ENCODE measurements around the gene CRHR1. TPM values are rescaled to one million over a fixed set of nuclear protein-coding genes. Genes with fewer than 3 reads are reported as not detected.

Gene CRHR1
- polyA plus RNA-seq, 2 of the 4 experiments (the other 2 are of a cell fraction), result 0.09 to 0.12 TPM

- ChIA-PET POLR2A (no interaction called here), CTCF (interaction anchor here (1.0 to 3.7 kb wide), 10 partner anchors 12 to 116 kb away, joined by 3 to 19 read pairs (median 6); no protein-coding TSS in a partner anchor)
- ATAC-seq, result no peak
- no peak overlapping the region for H3K4me3 ChIP-seq
- H3K4me2 ChIP-seq, result no peak overlapping the region
- TF ChIP-seq JUN (IDR thresholded peaks at IDR 0.05) (no peak), RNF2 (IDR thresholded peaks at IDR 0.05; ENCODE audit: borderline replicate concordance, low read depth) (no peak), NFE2L2 (conservative IDR thresholded peaks at IDR 0.05; ENCODE audit: low read length) (no peak), ESRRA (IDR thresholded peaks at IDR 0.05; ENCODE audit: borderline replicate concordance, low read length) (no peak)
- no peaks in the 10 kb centered on the region for H3K9me3 ChIP-seq
- no peak overlapping the region for H3K27ac ChIP-seq
- H3K4me1 ChIP-seq, result no peaks in the 10 kb centered on the region
- no peak for DNase-seq (ENCODE audit: low read depth in 1 of 2, low spot score in 1 of 2)
- 46% methylated on average over 12 of the region's 12 CpGs for whole genome bisulfite sequencing (ENCODE audit: missing lambda C conversion rate)
- FAIRE-seq, result no peak
Observed at GRCh38 chr17:45756266-45756991, 27.7 kb upstream of the CRHR1 start.

- ChIA-PET CTCF (interaction anchor here (1.1 to 2.2 kb wide), 8 partner anchors 10 to 117 kb away, joined by 3 to 10 read pairs (median 6); no protein-coding TSS in a partner anchor), POLR2A (no interaction called here)
- Histone ChIP-seq H3K4me3 (no peak overlapping the region), H3K4me1 (no peaks in the 10 kb centered on the region), H3K4me2 (no peak overlapping the region), H3K9me3 (no peaks in the 10 kb centered on the region), H3K27ac (no peak overlapping the region)
- ATAC-seq (no peak), DNase-seq (ENCODE audit: low read depth in 1 of 2, low spot score in 1 of 2) (no peak), FAIRE-seq (no peak)
- WGBS (ENCODE audit: missing lambda C conversion rate), result 59% methylated on average over 13 of the region's 13 CpGs
- TF ChIP-seq CHD4 (IDR thresholded peaks at IDR 0.05; ENCODE audit: borderline replicate concordance) (no peak), HDAC2 (IDR thresholded peaks at IDR 0.05) (no peak), SMC3 (IDR thresholded peaks at IDR 0.05) (no peak), GATA3 (IDR thresholded peaks at IDR 0.05; ENCODE audit: borderline replicate concordance) (no peak), CBX8 (IDR thresholded peaks at IDR 0.05) (no peak), FOXS1 (CRISPR knock-in tag; IDR thresholded peaks at IDR 0.05) (no peak), ZFP36 (IDR thresholded peaks at IDR 0.05; ENCODE audit: borderline replicate concordance, partially characterized antibody) (no peak), MAZ (IDR thresholded peaks at IDR 0.05; ENCODE audit: borderline replicate concordance, low read depth, low read length) (no peak), FOSB (CRISPR knock-in tag; IDR thresholded peaks at IDR 0.05) (no peak), KDM1A (IDR thresholded peaks at IDR 0.05; ENCODE audit: low read depth) (no peak), HOXB5 (CRISPR knock-in tag; IDR thresholded peaks at IDR 0.05) (no peak), MAX (IDR thresholded peaks at IDR 0.05) (no peak), ESRRA (IDR thresholded peaks at IDR 0.05; ENCODE audit: borderline replicate concordance, low read length) (no peak), FOSL2 (IDR thresholded peaks at IDR 0.05) (no peak), FOSL2 (CRISPR knock-in tag; IDR thresholded peaks at IDR 0.05) (no peak), MYC (IDR thresholded peaks at IDR 0.05; ENCODE audit: borderline replicate concordance, low read length) (no peak), CHD2 (IDR thresholded peaks at IDR 0.05; ENCODE audit: low read length, partially characterized antibody) (no peak), TP53 (CRISPR knock-in tag; IDR thresholded peaks at IDR 0.05) (no peak)
- TF ChIP-seq, protein P1, sequence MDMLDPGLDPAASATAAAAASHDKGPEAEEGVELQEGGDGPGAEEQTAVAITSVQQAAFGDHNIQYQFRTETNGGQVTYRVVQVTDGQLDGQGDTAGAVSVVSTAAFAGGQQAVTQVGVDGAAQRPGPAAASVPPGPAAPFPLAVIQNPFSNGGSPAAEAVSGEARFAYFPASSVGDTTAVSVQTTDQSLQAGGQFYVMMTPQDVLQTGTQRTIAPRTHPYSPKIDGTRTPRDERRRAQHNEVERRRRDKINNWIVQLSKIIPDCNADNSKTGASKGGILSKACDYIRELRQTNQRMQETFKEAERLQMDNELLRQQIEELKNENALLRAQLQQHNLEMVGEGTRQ (IDR thresholded peaks at IDR 0.05), result no peak
- TF ChIP-seq, protein P2, sequence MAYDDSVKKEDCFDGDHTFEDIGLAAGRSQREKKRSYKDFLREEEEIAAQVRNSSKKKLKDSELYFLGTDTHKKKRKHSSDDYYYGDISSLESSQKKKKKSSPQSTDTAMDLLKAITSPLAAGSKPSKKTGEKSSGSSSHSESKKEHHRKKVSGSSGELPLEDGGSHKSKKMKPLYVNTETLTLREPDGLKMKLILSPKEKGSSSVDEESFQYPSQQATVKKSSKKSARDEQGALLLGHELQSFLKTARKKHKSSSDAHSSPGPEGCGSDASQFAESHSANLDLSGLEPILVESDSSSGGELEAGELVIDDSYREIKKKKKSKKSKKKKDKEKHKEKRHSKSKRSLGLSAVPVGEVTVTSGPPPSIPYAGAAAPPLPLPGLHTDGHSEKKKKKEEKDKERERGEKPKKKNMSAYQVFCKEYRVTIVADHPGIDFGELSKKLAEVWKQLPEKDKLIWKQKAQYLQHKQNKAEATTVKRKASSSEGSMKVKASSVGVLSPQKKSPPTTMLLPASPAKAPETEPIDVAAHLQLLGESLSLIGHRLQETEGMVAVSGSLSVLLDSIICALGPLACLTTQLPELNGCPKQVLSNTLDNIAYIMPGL (CRISPR knock-in tag; IDR thresholded peaks at IDR 0.05; ENCODE audit: borderline replicate concordance), result no peak
- TF ChIP-seq, protein P3, sequence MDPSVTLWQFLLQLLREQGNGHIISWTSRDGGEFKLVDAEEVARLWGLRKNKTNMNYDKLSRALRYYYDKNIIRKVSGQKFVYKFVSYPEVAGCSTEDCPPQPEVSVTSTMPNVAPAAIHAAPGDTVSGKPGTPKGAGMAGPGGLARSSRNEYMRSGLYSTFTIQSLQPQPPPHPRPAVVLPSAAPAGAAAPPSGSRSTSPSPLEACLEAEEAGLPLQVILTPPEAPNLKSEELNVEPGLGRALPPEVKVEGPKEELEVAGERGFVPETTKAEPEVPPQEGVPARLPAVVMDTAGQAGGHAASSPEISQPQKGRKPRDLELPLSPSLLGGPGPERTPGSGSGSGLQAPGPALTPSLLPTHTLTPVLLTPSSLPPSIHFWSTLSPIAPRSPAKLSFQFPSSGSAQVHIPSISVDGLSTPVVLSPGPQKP (IDR thresholded peaks at IDR 0.05; ENCODE audit: low read depth, low read length), result no peak
Observed at GRCh38 chr17:45757431-45758218, 26.5 kb upstream of the CRHR1 start.
